GM21528 (cell line): ENCODE measurements around the gene SNX7.

Experiments
- ATAC-seq: cut with Tn5 transposase; IDR thresholded peaks from one replicate; pipeline ENCODE4 v1.9.1; 2021; ENCODE audit warnings: mild to moderate bottlenecking, moderate library complexity; ENCODE audit not compliant: unreplicated experiment, low FRiP score

The SNX7 gene

GRCh38 chr1:98696077-98696476 is 34.6 kb downstream of the SNX7 start:
- no peak for ATAC-seq

GRCh38 chr1:98697781-98698180 is 36.3 kb downstream of the SNX7 start:
- no peak for ATAC-seq

- no peak for ATAC-seq
Observed at GRCh38 chr1:98698625-98699024, 37.1 kb downstream of the SNX7 start.

GRCh38 chr1:98700228-98700627 is 38.7 kb downstream of the SNX7 start:
- ATAC-seq: no peak

- ATAC-seq: no peak
Observed at GRCh38 chr1:98702976-98703375, 41.5 kb downstream of the SNX7 start.

DNA sequence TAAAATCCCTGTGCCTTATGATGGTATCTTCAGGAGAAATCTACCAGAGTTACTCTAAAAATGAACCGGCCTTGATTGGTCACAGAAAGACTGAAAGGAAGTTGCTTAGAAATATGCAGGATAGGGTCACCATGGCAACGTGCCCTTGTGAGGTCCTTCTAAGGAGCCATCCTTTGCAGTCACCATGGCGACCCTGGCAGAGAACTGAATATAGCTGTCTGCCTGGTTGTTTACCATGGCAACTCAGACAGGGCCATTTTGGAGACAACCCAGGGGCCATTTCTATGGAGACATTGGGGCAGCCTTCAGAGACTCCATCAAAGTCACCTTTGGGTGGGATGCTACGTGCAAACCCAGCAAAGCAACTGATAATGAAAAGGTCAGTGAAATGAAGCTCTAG is 43.0 kb downstream of the SNX7 start:
- ATAC-seq: no peak

DNA sequence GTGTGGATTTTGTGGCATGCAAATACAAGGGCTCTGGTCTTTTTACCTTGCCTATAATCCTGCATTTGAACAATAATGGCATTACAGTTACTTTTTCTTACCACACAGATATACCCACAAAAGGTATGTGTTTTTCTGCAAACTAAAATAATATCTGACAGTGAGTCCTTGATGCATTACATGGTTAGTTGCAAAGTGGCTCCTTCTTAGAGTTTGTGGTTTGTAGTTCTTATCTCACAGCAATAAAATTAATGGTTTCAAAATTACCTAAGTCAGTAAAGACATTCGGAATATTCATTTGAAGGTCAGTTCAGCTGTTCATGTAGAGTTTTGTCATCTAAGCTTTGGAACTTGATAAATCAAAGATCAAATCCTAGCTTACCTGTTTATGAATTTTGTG is 43.5 kb downstream of the SNX7 start:
- ATAC-seq: no peak

DNA sequence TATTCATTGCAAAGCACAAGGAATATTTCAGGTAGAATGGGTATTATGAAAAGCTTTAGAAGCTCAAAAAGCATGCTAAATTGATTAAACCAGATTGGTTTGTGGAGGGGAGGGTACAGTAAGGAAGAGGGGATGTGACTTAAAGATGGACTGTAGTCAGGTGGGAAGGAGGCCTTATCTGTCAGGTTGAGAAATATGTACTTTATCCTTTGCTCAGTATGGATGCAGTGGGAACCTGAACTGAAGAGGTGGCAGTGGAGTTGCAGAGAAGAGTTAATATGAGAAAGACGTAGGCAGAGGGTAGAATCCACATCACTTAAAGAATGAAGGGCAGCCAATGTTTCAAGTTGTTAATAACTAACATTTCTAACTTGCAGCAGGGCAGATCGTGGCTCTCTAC is 44.1 kb downstream of the SNX7 start:
- no peak for ATAC-seq

DNA sequence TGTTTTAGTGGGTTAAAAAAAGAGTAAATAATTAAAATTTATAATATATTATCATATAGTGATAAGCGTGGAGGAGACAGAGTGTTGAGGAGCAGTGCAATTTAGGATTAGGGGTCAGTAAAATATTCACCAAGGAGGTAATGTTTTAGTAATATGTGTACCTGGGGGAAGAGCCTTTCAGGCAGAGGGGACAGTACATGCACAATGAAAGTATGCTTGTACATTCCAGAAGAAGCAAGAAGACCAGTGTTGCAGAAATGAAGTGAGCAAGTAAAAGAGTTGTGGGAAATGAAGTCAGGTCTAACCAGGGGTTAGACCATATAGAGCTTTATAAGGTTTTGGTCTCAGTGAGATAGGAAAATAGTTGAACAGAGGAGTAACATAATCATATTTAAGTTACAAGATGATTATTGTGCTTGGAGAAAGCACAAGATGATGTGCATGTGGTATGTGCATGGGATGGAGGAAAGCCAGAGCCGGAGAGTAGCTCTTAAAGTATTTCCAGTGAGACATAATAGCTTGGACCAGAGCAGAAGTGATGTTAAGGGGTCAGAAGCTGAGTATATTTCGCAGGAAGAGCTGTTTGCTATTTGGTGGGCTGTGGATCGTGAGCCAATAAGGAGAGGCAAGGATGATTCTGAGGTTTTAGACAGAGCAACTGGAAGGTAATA is 44.8 kb downstream of the SNX7 start:
- no peak for ATAC-seq

GRCh38 chr1:98707556-98707955 is 46.0 kb downstream of the SNX7 start:
- ATAC-seq: no peak

- no peak for ATAC-seq
Observed at GRCh38 chr1:98709906-98710305, 48.4 kb downstream of the SNX7 start.

DNA sequence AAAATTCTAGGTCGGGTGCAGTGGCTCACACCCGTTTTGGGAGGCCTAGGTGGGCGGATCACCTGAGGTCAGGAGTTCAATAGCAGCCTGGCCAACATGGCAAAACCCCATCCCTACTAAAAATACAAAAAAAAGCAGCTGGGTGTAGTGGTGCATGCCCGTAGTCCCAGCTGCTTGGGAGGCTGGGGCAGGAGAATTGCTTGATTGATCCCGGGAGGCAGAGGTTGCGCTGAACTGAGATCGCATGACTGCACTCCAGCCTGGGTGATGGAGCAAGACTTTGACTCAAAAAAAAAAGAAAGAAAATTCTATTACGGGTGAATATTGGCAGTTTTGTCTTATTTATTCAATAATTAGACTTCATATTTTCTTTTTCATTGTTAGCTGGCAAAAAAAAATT is 62.1 kb downstream of the SNX7 start:
- no peak for ATAC-seq

GRCh38 chr1:98732985-98733781 is 71.7 kb downstream of the SNX7 start:
- ATAC-seq: peak; percentile 83

DNA sequence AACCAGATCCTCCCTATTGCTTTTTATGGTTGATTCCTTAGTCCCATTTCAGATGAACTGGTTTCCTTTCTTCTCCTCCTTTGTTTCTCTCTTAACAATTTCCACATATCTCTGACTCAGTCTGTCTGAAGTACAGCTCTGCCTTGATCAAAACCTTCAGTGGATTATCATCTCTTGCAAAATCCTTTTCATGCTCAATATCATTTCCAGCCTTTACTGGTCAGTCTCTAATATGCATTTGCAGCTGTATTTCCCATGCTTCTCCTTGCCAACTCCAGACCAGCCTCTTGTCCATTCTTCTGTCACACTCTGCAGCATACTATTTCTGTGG is 72.2 kb downstream of the SNX7 start:
- peak; percentile 4 for ATAC-seq

DNA sequence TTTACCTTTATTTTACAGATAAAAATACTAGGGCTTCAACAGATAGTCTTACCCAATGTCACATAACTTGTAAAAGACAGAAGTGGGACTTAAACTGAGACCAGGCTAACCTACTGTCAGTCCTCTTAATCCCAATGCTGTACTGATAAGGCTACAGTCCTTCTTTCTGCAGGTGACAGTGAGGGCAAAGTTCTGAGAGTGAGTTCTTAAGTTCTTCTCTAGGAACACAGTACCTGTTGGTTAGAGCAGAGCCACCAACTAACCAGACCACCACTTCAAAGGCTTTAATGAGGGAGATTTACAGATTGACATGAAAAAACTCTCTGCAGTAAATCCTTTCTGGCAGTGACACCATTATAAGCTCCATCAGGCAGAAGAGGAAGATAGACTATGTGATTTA is 74.2 kb downstream of the SNX7 start:
- ATAC-seq: no peak

DNA sequence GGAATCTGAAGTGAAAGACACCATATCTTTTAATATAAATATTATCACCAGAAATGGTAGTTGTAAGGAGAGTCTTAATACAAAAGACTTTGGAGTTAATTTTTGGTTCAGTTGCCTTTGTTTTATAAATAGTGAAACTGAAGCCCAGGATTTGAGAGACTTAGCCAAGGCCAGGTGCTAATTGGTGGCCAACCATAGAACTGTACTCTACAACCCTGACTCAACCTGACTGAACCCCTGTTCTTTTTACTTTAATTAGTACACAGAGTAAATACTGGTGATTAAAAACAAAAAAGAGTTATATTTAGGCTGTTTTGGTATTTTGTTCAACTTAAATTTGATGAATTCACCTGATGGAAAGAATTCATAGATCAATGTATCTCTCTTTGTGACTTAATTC is 76.3 kb downstream of the SNX7 start:
- ATAC-seq: no peak

- ATAC-seq: no peak
Observed at GRCh38 chr1:98739762-98740161, 78.2 kb downstream of the SNX7 start.

- ATAC-seq: no peak
Observed at GRCh38 chr1:98741164-98741563, 79.6 kb downstream of the SNX7 start.

GRCh38 chr1:98749152-98749756 is 87.7 kb downstream of the SNX7 start:
- no peak for ATAC-seq

DNA sequence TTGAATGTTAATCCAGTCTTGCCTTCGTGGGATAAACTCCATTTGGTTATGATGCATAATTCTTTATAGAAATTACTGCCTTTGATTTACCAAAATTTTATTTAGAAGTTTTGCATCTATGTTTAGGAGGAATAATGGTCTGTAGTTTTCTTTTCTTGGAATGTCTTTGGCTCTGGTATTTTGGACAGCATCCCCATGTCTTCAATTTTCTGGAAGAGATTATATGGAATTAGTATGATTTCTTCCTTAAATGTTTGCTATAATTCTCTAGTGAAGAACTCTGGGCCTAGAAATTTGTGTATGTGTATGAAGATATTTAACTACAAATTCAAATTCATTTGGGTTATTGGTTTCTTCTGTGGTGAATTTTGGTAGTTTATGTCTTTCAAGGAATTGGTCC is 92.7 kb downstream of the SNX7 start:
- ATAC-seq: no peak

DNA sequence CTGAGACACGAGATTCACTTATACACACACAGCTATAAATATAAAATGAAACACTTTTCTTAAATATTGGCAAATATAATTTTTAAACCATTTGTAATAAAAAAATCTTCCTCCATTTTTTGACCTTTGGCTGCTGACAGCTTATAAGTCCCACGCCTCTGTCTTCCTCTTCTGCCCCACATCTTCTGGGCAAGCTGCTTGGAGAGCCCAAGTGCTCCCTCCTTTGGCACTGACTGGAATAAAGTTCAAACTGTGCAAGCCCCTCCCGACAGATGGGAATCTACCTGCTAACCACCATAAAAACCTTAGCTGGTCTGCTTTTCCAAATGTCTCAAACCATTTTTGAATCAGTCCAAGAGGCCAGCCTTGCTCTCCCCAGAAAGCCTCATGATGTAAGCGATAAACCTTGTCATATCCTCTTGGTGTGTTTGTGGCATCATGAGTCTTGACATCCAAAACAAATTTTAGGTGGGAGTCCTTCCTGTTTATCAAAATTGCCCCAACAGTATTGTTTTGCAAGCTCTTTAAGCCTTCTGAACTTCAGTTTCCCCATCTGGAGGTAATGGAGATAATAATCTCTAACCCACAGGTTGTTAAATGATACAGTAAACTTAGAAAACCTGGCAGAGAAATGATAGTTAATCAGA is 99.8 kb downstream of the SNX7 start:
- ATAC-seq: no peak
